DOHH2 (cell line): ENCODE results near the gene CTIF.

Source experiments
- H3F3A ChIP-seq: fragments of 200-600 bp; sonication (generic), shearing (Covaris generic); 2 replicates; pipeline ENCODE4 v1.6.0; 2016; ENCODE audit warnings: antibody characterized with exemption, mild to moderate bottlenecking; ENCODE audit not compliant: control insufficient read depth, insufficient read depth
- H3K27ac ChIP-seq: fragments of 200-600 bp; sonication (generic); 2 replicates; pipeline ENCODE4 v1.5.1; 2014; ENCODE audit warnings: low read depth, mild to moderate bottlenecking, low read length, moderate library complexity
- H3K27me3 ChIP-seq: fragments of 200-600 bp; sonication (generic); 2 replicates; pipeline ENCODE4 v1.6.1; 2014; ENCODE audit warnings: mild to moderate bottlenecking, low read length, mixed read lengths; ENCODE audit not compliant: control insufficient read depth
- H3K36me3 ChIP-seq: fragments of 200-600 bp; sonication (generic); 2 replicates; pipeline ENCODE4 v1.6.1; 2014; ENCODE audit warnings: mild to moderate bottlenecking, low read length, moderate library complexity, mixed read lengths; ENCODE audit not compliant: control insufficient read depth
- H3K4me1 ChIP-seq: fragments of 200-600 bp; sonication (generic); 2 replicates; pipeline ENCODE4 v1.6.1; 2014; ENCODE audit warnings: mild to moderate bottlenecking, low read length, mixed read lengths; ENCODE audit not compliant: control insufficient read depth
- H3K4me2 ChIP-seq: fragments of 200-600 bp; sonication (generic); 2 replicates; pipeline ENCODE4 v1.6.0; 2014; ENCODE audit warnings: mild to moderate bottlenecking, low read length, moderate library complexity
- H3K4me3 ChIP-seq: fragments of 200-600 bp; sonication (generic); 2 replicates; pipeline ENCODE4 v1.5.1; 2014; ENCODE audit warnings: mild to moderate bottlenecking, low read length, mixed read lengths
- H3K79me2 ChIP-seq: fragments of 200-600 bp; sonication (generic); 2 replicates; pipeline ENCODE4 v1.6.1; 2014; ENCODE audit warnings: mild to moderate bottlenecking, low read length, mixed read lengths; ENCODE audit not compliant: control insufficient read depth
- H3K9me2 ChIP-seq: fragments of 200-600 bp; sonication (generic); replicated peaks from 2 replicates; pipeline ENCODE4 v1.6.1; 2014; ENCODE audit warnings: mild to moderate bottlenecking, low read length, mixed read lengths; ENCODE audit not compliant: control insufficient read depth
- H3K9me3 ChIP-seq: fragments of 200-600 bp; sonication (generic); 2 replicates; pipeline ENCODE4 v1.6.1; 2014; ENCODE audit warnings: antibody characterized with exemption, low read length, mixed read lengths; ENCODE audit not compliant: control insufficient read depth, insufficient read depth
- H4K20me1 ChIP-seq: fragments of 200-600 bp; sonication (generic); 2 replicates; pipeline ENCODE4 v1.6.0; 2014; ENCODE audit warnings: low read depth, mild to moderate bottlenecking, antibody characterized with exemption, low read length, moderate library complexity; ENCODE audit not compliant: control insufficient read depth, insufficient read depth
- CTCF ChIP-seq: fragments of 200-600 bp; sonication (generic); IDR thresholded peaks from one replicate; pipeline ENCODE4 v1.5.1; 2014; ENCODE audit warnings: antibody characterized with exemption, mild to moderate bottlenecking, low read depth, low read length; ENCODE audit not compliant: poor library complexity, severe bottlenecking
- EZH2phosphoT487 ChIP-seq: fragments of 200-600 bp; sonication (generic); IDR thresholded peaks from 2 replicates; pipeline ENCODE4 v1.6.1; 2017; ENCODE audit warnings: borderline replicate concordance, mild to moderate bottlenecking, antibody characterized with exemption, low read length, moderate library complexity, mixed read lengths

Gene CTIF

GRCh38 chr18:48814490-48815178, 275.8 kb downstream of the CTIF start:
- no peak for TF ChIP-seq EZH2phosphoT487
- no peak for TF ChIP-seq CTCF
- no peak overlapping the region for H3K4me2 ChIP-seq
- H3K27ac ChIP-seq: no peak overlapping the region

GRCh38 chr18:48815179-48815515, 276.3 kb downstream of the CTIF start:
- H3K9me3 ChIP-seq: no peaks in the 10 kb centered on the region
- H4K20me1 ChIP-seq: no peaks in the 10 kb centered on the region
- H3K4me1 ChIP-seq: peaks cover 23% of the 10 kb centered on the region
- no peaks in the 10 kb centered on the region for H3K9me2 ChIP-seq
- TF ChIP-seq CTCF (no peak), EZH2phosphoT487 (no peak)
- no peak overlapping the region for H3K4me2 ChIP-seq
- no peaks in the 10 kb centered on the region for H3K79me2 ChIP-seq
- H3K4me3 ChIP-seq: no peak overlapping the region
- H3F3A ChIP-seq: no peaks in the 10 kb centered on the region
- no peak overlapping the region for H3K27ac ChIP-seq
- no peaks in the 10 kb centered on the region for H3K27me3 ChIP-seq
- no peaks in the 10 kb centered on the region for H3K36me3 ChIP-seq

More at GRCh38 chr18:48814490-48815178, 275.8 kb downstream of the CTIF start:
- H3K36me3 ChIP-seq: no peaks in the 10 kb centered on the region
- H3K4me3 ChIP-seq: no peak overlapping the region
- peaks cover 23% of the 10 kb centered on the region for H3K4me1 ChIP-seq
- no peaks in the 10 kb centered on the region for H3K79me2 ChIP-seq
- no peaks in the 10 kb centered on the region for H4K20me1 ChIP-seq
- H3K9me2 ChIP-seq: no peaks in the 10 kb centered on the region
- no peaks in the 10 kb centered on the region for H3F3A ChIP-seq
- no peaks in the 10 kb centered on the region for H3K27me3 ChIP-seq
- H3K9me3 ChIP-seq: no peaks in the 10 kb centered on the region

- TF ChIP-seq EZH2phosphoT487 (no peak), CTCF (no peak)
- Histone ChIP-seq H3F3A (no peaks in the 10 kb centered on the region), H3K9me2 (no peaks in the 10 kb centered on the region), H4K20me1 (no peaks in the 10 kb centered on the region), H3K79me2 (no peaks in the 10 kb centered on the region), H3K4me1 (peaks cover 29% of the 10 kb centered on the region), H3K9me3 (no peaks in the 10 kb centered on the region), H3K27ac (no peak overlapping the region), H3K27me3 (no peaks in the 10 kb centered on the region), H3K4me3 (no peak overlapping the region), H3K4me2 (no peak overlapping the region), H3K36me3 (no peaks in the 10 kb centered on the region)
These were observed 276.9 kb downstream of the CTIF start for GRCh38 chr18:48815581-48816324.
